ENCODE data around the gene POLDIP3.
"Not testable (repeated sequence)": the region's sequence is repeated elsewhere in the genome, so short reads cannot be mapped to it uniquely, and the experiment has no call there.

The POLDIP3 gene

GRCh38 chr22:42617155-42617983, 2.7 kb upstream of the POLDIP3 start:
- no peak for DNase-seq (ENCODE audit: low read depth)

DNA sequence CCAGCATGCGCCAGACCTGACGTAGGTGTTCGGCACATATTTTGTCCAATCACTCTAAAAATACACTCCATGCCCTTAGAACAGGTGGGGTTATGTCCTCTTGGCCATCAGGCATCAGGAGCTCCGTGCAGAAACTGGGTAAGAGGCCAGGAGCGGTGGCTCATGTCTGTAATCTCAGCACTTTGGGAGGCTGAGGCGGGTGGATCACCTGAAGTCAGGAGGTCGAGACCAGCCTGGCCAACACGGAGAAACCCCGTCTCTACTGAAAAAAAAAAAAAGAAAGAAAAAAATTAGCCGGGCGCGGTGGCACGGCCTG, 1.1 kb upstream of the POLDIP3 start:
- DNase-seq (ENCODE audit: low read depth): not testable (repeated sequence)

- peak; percentile 81 for DNase-seq (ENCODE audit: low read depth)
These were observed 593 bp upstream of the POLDIP3 start for GRCh38 chr22:42615092-42615859.

DNA sequence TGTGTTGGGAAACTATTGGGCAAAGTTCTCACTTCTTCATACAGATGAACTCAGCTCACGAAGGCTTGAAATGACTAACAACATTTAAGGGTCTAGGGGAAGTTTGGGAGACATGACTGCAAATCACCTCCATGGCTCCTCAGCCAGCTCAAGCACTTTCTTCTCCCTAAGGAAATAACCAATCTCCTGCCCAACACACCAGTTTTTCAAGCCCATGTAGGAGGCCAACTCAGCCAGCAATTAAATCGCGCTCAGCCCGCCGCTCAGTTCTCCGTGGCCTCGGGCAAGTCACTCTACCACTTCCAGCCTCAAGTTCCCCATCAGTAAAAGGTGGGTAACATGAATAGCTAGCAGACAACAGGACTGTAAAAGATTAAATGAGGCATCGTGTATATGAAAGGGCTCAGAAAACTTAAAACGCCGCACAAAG, 796 bp downstream of the POLDIP3 start:
- DNase-seq (ENCODE audit: low read depth): no peak

DNA sequence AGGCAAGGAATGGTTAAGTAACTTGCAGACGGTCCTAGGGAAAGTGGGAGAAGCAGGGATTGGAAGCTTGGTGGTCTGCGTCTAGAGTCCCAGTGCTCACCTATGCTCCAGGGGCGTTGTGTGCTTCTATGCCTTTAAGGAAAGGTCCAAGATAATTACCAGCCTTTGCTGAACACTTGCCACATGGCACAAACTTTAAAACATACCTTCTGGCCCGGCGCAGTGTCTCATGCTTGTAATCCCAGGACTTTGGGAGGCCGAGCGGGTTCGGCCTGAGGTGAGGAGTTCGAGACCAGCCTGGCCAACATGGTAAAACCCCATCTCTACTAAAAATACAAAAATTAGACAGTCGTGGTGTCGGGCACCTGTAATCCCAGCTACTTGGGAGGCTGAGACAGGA, 2.3 kb downstream of the POLDIP3 start:
- DNase-seq (ENCODE audit: low read depth): no peak

GRCh38 chr22:42611051-42611450, 3.6 kb downstream of the POLDIP3 start:
- DNase-seq (ENCODE audit: low read depth): no peak

- no peak for DNase-seq (ENCODE audit: low read depth)
These were observed 4.5 kb downstream of the POLDIP3 start for GRCh38 chr22:42610186-42610585.

DNA sequence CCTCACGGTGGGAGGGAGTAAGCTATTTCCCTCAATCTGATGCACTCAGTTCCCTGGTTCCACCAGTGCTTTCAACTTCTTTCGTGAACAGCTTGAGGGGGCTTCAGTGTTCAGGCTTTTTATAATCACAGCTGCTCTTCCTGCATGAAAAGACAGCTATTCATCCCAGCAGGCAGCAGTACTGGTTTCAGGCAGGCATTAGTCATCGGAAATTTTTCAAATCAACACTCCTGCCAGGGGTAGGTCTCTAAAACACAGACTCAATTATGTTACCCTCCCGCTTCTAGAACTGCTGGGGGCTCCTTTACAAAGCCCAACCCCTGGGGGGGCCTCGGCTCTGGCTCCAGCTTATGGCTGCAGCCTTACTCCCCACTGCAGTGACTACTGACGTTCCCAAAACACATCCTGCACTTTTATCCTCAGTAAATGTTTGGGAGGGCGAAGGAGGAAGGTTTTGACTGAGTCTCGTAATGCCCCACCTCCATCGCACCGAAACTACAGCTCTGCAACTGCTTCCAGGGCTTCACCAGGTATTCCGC, 5.8 kb downstream of the POLDIP3 start:
- no peak for DNase-seq (ENCODE audit: low read depth)

- no peak for DNase-seq (ENCODE audit: low read depth)
These were observed 6.4 kb downstream of the POLDIP3 start for GRCh38 chr22:42608136-42608822.

- DNase-seq (ENCODE audit: low read depth): not testable (repeated sequence)
These were observed 7.0 kb downstream of the POLDIP3 start for GRCh38 chr22:42607641-42608040.

- DNase-seq (ENCODE audit: low read depth): no peak
These were observed 10.3 kb downstream of the POLDIP3 start for GRCh38 chr22:42604403-42604802.

DNA sequence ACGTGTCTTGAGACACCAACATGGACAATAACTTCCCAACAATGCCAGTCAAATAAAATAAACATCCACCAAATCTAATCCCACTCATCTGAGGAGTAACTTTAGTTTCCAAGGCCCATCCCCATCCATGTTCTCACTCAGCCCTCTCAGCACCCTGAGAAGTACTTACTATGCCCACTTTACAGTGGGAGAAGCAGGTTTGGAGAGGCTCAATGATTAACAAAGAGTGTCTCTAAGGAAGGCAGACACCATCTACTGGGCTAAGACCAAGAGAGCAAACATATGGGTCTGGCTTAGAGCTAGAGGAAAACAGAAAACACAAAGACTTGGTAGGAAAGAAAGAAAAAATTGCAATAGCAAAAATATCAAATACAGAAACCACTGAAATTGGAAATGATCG, 11.3 kb downstream of the POLDIP3 start:
- no peak for DNase-seq (ENCODE audit: low read depth)

- no peak for DNase-seq (ENCODE audit: low read depth)
These were observed 12.2 kb downstream of the POLDIP3 start for GRCh38 chr22:42602470-42602869.

DNA sequence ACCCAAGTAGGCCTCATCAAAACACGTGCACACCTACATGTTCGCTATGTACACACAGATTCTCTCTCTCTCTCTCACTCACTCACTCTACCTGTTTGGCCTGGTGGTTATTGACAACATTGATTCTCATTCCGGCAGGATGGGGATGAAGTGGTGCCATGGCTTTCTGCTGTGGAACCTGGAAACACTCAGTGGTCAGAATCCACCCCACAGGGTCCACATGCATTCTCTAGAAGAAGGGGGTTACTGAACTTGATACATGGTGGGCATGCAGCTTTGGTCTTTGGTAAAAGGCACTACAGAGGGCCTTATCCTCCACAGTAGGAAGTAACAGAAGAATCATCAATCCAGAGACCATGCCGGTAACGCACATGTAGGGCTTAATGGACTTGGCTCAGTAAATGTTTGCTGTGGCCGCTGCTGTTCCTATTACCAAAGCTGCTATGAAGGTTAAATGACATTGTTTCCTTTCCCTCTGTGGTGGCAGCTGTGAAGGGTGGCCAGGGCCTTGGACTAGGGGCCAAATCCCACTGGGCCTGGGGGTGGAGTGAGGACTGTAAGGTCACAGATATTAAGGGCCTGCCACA, 12.7 kb downstream of the POLDIP3 start:
- no peak for DNase-seq (ENCODE audit: low read depth)

- DNase-seq (ENCODE audit: low read depth): no peak
These were observed 17.7 kb downstream of the POLDIP3 start for GRCh38 chr22:42596863-42597530.

- no peak for DNase-seq (ENCODE audit: low read depth)
These were observed 18.3 kb downstream of the POLDIP3 start for GRCh38 chr22:42596336-42596735.

DNA sequence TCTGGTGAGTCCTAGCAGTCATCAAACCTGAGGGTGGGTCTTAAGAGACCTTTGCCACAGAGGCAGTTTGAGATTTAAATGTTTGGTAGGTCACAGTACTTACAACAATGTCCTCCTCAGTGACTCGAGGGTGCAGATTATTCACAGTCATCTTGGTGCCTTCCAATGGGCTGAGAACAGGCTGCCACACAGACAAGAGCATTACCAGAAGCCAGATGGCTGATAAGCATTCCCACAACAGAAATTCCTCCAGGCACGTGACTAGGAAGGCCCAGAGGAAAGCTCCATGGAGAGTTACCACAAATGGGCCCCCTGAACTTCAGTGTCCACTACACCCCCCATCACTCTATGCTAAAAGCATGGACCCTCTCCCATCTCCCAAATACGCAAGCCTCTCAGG, 19.2 kb downstream of the POLDIP3 start:
- DNase-seq (ENCODE audit: low read depth): no peak

DNA sequence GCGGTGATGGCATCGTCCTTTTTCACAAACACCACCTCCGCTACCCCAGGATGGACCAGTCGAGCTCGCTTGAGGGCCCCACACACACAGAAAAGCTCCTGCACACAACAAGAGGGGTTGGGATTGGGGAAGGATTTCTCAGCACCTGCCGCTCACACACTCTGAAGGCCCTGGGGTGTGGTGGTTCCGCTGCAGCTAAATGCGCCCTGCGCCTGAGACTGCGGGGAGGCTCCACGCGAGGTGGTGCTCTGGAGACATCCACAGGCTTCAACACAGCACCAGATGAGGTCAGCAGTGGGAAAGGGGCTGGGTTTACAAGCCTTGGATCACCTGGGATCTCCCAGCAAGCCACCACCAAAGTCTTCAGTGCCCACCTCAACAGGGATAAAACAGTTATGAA, 22.7 kb downstream of the POLDIP3 start:
- DNase-seq (ENCODE audit: low read depth): no peak

DNA sequence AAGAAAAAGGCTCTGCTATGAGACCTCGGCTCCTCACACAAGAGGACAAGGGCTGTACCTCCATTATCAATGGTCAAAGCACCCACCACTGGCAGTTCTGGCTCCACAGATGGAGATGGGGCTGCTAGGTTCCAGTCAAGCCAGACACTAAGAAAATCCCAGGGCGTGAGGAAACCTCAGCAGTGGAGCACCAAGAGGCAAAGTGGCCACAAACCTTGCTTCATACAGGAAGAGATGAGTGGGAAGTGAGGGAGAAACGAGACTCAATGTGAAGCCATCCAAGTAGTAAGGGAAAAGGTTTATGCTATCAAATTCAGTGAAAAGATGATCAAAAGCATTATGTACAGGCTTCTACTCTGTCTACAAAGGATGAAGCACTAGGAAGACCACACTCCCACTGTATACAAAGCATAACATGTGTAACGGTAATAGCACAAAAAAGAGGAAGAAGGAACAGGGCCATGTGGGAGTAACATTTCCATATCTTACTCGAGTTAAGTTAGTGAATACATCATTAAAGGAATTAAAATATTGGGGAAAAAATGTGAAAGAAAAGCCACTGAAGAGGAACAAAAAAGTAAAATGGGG, 27.0 kb downstream of the POLDIP3 start:
- no peak for DNase-seq (ENCODE audit: low read depth)

GRCh38 chr22:42586381-42586780, 28.3 kb downstream of the POLDIP3 start:
- no peak for DNase-seq (ENCODE audit: low read depth)

DNA sequence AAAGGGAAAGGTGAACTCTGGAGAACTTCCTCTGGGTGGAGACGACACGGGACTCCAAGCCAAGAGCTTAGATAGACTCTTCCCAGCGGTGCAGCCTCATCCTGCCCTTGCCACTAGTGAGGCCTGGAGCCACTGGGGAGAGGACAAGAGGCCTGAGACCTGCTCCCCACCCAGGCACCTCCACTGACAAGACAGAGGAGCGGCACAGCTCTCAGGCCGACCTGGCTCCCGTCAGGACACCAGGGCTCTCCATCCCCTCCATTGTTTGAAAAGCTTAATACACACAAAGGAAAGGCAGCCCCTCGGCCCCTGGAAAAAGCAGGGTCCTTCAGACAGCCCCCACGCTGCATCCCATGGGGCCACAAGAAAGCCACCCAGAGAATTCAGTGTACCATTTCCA, 29.6 kb downstream of the POLDIP3 start:
- no peak for DNase-seq (ENCODE audit: low read depth)
